ENCODE results near the gene PLD2. TPM values are rescaled to one million over a fixed set of nuclear protein-coding genes. Genes with fewer than 3 reads are reported as not detected.

PLD2 gene
- total and polyA plus RNA-seq, 9 of the 15 experiments (the other 6 are each of a cell fraction or from before 2014, with no cell fraction given): 0.20 to 7.5 (median 3.3) TPM

DNA sequence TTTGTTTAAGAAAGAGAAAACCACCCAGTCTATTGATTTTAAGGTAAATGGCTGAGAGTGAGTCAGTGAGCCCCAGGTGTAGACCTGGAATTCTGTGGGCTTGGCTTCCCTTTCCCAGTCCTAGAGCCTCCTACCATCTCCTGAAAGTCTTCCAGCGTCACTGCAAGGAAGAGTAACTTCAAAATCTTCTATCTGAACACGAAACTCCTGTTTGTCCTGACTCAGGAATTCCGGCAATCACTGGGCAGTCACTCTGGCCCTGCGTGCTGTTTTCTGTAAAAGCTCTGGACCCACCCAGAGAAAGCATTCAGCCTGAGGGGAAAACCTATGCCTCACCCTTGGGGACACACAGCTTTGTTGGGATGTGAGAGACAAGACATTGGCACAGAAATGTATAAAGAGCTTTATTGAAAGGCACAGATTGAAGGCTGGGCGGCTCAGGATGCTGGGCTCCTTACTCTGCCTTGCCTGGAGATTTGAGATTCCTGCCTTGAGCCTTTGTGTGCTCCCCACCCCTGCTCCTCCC is 42.1 kb downstream of the PLD2 start:
- peaks cover 2% of the 10 kb centered on the region in 2 experiments; a peak in 2 of 5 replicates for H3K4me1 ChIP-seq (replicated peaks in 1 of 2; ENCODE audit: control insufficient read depth in 2 of 2, insufficient read depth in 2 of 2, low read length in 2 of 2)
- whole genome bisulfite sequencing (ENCODE audit: insufficient coverage, low coverage, missing lambda C conversion rate): 90% methylated on average over 2 of the region's 5 CpGs
- BruUV-seq (replicated peaks): no TSS peak
- H3K27ac ChIP-seq (ENCODE audit: extremely low read depth, low read depth, low read length): no peak overlapping the region
- H3K27me3 ChIP-seq (ENCODE audit: control insufficient read depth in 2 of 2, insufficient read depth in 2 of 2, low read length in 2 of 2): no peaks in the 10 kb centered on the region
- H3K9ac ChIP-seq (ENCODE audit: insufficient read depth in 1 of 2, low read depth in 2 of 2, low read length in 2 of 2): no peak overlapping the region
- H3K9me3 ChIP-seq (replicated peaks; ENCODE audit: control insufficient read depth, insufficient read depth, low read depth, low read length): no peaks in the 10 kb centered on the region
- peaks cover 3% of the 10 kb centered on the region for H3K9me1 ChIP-seq (ENCODE audit: control insufficient read depth, insufficient read depth, low read length)
- H3K4me2 ChIP-seq (ENCODE audit: insufficient read depth, low read length): no peak overlapping the region
- peaks cover 20% of the 10 kb centered on the region for H4K20me1 ChIP-seq (replicated peaks; ENCODE audit: control insufficient read depth, insufficient read depth, low read length)
- H3K4me3 ChIP-seq: no peak overlapping the region
- no peak for DNase-seq (ENCODE audit: extremely low read depth in 1 of 4, low spot score in 3 of 4)
- peaks cover 75% of the 10 kb centered on the region for H3K79me2 ChIP-seq (ENCODE audit: control insufficient read depth, insufficient read depth, low read length)
- peaks cover 21% of the 10 kb centered on the region; the same call in 2 of the 3 replicates for H3K36me3 ChIP-seq (ENCODE audit: control insufficient read depth, insufficient read depth, low read length)
- in situ Hi-C loops (cut with MboI): no loop called here
- no peak for FAIRE-seq
- intact Hi-C loops (cut with micrococcal nuclease): no loop called here
- H2AFZ ChIP-seq (ENCODE audit: low read depth, low read length): no peak overlapping the region
- POLR2A ChIA-PET: interaction anchor here (0.6 to 1.0 kb wide), 2 partner anchors 12 to 1574 kb away, joined by 3 read pairs; no protein-coding TSS in a partner anchor
- TF ChIP-seq ZEB2 (IDR thresholded peaks at IDR 0.05) (no peak), ARID2 (IDR thresholded peaks at IDR 0.05) (no peak), NFIC (IDR thresholded peaks at IDR 0.05) (no peak), NCOA6 (IDR thresholded peaks at IDR 0.05) (no peak), ZNF695 (CRISPR knock-in tag; IDR thresholded peaks at IDR 0.05) (no peak), MTA2 (IDR thresholded peaks at IDR 0.05; ENCODE audit: low read depth) (no peak), HCFC1 (IDR thresholded peaks at IDR 0.05; ENCODE audit: low read depth, low read length) (no peak), PHF21A (IDR thresholded peaks at IDR 0.05; ENCODE audit: borderline replicate concordance, low read depth) (no peak), ZNF165 (CRISPR knock-in tag; IDR thresholded peaks at IDR 0.05; ENCODE audit: borderline replicate concordance) (no peak), FUS (optimal IDR thresholded peaks at IDR 0.05; ENCODE audit: low read depth, low read length) (no peak), MAZ (CRISPR knock-in tag; conservative IDR thresholded peaks at IDR 0.05 in 1 of 2, IDR thresholded peaks at IDR 0.05 in 1 of 2) (no peak), HNRNPL (IDR thresholded peaks at IDR 0.05; ENCODE audit: low read depth, low read length) (no peak), NEUROD1 (IDR thresholded peaks at IDR 0.05; ENCODE audit: borderline replicate concordance, low read depth, low read length, partially characterized antibody) (no peak), NR1H2 (CRISPR knock-in tag; IDR thresholded peaks at IDR 0.05) (no peak), SRSF1 (IDR thresholded peaks at IDR 0.05; ENCODE audit: low read depth, low read length) (no peak), PHF8 (IDR thresholded peaks at IDR 0.05; ENCODE audit: borderline replicate concordance, low read length) (no peak), NR2C1 (IDR thresholded peaks at IDR 0.05) (no peak), NR2C1 (tag; IDR thresholded peaks at IDR 0.05) (no peak), XRCC4 (IDR thresholded peaks at IDR 0.05; ENCODE audit: extremely low read depth, insufficient read depth, insufficient read length) (no peak)
- TF ChIP-seq, protein P1, sequence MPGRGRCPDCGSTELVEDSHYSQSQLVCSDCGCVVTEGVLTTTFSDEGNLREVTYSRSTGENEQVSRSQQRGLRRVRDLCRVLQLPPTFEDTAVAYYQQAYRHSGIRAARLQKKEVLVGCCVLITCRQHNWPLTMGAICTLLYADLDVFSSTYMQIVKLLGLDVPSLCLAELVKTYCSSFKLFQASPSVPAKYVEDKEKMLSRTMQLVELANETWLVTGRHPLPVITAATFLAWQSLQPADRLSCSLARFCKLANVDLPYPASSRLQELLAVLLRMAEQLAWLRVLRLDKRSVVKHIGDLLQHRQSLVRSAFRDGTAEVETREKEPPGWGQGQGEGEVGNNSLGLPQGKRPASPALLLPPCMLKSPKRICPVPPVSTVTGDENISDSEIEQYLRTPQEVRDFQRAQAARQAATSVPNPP (IDR thresholded peaks at IDR 0.05; ENCODE audit: borderline replicate concordance, insufficient read depth, insufficient read length): no peak
- CTCF ChIA-PET (ENCODE audit: low intra/inter-chr PET ratio): interaction anchor here (0.7 kb wide), 1 partner anchor 192 kb away, joined by 3 read pairs; no protein-coding TSS in a partner anchor
- ATAC-seq: no peak
